GM19397 (cell line): Measurements from ENCODE around the gene PXDN.
"Not testable (repeated sequence)": the region's sequence is repeated elsewhere in the genome, so short reads cannot be mapped to it uniquely, and the experiment has no call there.

Experiments
- ATAC-seq: cut with Tn5 transposase; IDR thresholded peaks from one replicate; pipeline ENCODE4 v1.9.1; 2021; ENCODE audit warnings: mild to moderate bottlenecking, moderate library complexity; ENCODE audit not compliant: unreplicated experiment

The PXDN gene

DNA sequence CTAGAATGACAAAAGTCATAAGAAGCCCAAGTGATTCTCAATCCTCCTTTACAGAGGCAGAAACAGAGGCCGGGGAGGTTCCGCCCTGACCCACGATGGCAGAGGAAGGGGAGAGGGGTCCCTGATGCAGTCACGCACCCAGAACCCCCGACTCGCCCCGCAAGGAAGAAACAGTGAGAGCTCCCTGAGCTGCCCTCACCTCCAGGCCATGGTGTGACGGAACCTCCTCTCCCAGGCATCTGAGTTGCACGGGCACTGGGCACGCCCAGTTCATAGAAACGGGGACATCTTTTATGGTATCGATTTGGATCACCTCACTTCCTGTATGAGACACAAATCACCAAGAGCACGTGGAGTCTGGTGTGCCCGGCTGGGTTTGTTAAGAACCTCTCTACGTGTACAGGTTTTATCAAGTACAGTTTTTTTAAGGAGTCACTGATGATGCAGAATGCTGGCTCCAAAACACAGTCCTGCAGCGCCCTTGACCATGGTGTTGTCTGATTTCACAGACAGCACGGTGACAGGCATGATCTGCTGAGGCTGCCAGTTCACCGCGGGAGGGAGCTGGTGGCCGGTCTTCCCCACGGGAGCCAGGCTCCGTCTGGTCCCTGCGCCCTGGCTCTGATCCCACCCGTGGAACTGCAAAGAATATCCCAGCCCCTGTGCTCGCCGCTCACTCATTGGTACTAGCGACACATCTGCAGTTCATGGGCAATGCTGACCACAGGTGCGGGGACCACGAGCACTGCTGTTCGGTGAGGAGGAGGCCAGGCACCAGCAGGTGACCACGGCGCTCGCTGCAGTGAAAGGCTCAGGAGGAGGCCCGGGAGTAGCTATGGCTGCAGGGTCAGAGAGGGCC is 35.6 kb downstream of the PXDN start:
- ATAC-seq, result no peak

DNA sequence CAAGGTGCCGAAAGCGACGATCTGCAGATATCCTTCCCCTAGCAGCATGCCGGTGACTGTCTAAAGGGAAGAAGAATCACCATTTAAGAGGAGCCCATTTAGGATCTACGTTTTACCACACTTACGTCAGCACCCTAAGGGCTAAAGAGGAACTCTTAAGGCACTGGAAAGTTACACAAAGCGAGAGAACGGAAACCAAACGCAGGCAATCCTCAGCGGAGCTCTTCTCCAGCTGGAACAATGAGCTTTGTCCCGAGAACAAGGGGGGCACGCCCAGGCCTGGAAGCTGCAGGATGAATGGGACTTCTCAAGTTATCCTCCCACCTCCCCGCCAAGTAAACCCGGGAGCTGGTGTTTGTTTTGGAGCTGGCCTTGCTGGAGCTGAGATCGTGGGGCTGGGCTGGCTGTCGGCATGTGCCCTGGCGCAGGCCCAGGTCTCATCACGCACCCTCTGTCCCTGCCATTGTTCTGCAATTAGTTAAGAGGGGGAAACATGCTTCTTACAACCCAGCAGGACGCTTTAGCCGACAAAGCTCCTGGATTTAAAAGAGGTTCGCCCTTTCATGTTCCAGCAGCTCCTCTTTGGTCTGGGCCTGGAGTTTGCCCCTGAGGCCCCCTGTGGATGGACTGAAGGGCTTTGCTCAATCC is 36.4 kb downstream of the PXDN start:
- ATAC-seq, result no peak

DNA sequence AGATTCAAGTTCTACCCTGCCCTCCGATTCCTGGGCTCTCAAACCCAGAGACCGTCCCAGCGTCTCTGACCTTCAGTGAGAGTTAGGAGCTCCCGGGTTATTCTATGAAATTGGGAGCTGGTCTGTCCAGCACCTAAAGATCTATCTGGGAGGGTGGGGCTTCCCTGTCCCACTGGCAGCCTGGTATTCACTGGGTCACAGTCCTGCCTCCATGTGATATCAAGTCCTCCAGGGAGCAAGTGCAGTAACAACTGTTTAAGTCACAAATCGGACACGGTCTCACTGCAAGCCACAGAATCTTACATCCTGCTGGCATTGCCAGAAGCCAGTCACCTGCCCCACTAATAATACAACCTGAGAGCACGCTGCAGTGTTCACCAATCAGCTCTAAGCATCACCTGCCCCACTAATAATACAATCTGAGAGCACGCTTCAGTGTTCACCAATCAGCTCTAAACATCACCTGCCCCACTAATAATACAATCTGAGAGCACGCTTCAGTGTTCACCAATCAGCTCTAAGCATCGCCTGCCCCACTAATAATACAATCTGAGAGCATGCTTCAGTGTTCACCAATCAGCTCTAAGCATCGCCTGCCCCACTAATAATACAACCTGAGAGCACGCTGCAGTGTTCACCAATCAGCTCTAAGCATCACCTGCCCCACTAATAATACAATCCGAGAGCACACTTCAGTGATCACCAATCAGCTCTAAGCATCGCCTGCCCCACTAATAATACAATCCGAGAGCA is 38.0 kb downstream of the PXDN start:
- ATAC-seq, result not testable (repeated sequence)

DNA sequence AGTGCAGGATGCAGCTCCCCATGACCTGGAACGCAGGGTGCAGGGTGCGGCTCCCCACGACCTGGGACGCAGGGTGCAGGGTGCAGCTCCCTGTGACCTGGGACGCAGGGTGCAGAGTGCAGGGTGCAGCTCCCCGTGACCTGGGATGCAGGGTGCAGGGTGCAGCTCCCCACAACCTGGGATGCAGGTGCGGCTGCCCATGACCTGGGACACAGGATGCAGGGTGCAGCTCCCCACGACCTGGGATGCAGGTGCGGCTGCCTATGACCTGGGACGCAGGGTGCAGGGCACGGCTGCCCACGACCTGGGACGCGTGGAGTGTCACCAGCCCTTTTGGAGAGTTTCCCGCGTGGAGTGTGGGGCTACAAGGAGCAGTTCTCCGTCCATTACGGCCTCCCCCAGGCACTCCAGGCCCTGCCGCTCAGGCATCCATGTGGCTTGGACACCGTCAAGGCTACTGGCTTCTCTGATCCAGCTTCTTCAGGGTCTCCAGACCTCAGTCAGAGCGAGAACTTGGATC is 38.7 kb downstream of the PXDN start:
- no peak for ATAC-seq

DNA sequence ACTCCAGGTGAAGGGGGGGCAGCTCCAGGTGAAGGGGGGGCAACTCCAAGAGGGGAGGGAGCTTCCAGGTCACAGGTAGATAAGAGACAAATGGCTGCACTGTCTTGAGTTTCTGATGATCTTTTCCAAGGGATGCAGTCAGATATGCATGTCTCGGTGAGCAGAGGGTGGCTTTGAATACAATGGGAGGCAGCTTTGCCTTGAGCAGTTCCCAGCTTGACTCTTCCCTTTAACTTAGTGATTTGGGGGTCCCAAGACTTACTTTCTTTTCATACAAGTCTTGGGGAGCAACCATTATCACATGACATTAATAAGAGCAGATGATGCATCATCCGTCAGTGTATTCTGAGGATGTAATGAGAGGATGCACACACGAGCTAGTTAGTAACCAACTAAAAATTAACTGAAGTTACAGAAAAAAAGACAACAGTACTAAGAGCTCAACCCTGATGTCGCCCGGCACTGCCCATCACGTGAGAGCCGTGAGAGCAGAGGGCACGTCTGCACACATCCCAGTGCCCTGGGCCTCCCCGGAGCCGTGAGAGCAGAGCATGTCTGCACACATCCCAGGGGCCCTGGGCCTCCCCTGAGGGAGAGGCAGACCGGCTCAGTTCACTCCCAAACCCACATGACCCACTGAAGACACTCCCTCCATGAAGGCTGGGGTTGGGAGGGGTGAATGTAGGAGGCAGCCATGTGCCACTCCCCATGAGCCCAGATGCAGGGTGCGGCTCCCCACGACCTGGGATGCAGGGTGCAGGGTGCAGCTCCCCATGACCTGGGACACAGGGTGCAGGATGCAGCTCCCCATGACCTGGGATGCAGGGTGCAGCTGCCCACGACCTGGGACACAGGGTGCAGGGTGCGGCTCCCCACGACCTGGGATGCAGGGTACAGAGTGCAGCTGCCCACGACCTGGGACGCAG is 39.4 kb downstream of the PXDN start:
- ATAC-seq, result no peak

DNA sequence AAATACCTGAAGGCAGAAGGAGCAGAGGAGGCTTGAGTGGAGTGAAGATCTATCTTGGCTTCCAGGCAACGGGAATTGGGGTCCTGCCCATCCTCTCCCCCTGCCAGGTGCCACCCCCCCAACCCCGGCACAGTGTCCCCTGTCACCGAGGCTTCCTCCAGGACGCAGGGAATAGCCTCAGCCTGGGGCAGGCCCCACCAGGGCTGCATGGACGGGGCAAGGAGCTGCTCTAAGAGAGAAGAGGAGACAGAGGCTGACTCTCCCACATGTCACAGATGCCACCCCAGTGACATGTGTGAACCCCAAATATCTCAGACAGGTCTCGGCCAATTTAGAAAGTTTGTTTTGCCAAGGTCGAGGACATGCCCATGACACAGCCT is 42.1 kb downstream of the PXDN start:
- ATAC-seq, result no peak

DNA sequence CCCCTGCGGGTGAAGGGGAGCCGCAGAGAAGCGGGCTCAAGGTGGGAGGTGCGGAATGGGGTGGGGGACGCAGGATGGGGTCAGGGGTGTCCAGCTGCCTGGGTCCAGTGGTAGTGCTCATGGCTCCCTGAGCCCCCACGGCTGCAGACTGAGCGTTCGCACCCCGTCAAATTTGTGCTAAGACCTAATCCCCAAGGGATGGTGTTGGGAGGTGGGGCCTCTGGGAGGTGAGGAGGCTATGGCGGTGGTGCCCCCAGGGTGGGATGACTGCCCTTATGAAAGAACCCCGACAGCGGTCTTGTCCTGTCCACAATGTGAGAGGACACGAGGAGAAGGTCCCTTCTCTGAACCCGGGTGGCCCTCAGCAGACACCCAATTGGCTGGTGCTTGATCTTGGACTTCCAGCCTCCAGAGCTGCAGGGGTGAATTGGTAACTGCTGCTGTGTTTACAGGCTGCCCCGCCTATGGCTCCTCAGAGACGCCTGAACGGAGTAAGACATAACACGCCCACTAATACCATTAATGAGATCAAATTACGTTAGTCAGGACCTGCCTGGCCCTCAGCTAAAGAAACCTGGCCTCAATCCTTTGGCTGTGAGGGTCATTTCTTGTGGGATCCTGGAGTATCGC is 42.6 kb downstream of the PXDN start:
- no peak for ATAC-seq

DNA sequence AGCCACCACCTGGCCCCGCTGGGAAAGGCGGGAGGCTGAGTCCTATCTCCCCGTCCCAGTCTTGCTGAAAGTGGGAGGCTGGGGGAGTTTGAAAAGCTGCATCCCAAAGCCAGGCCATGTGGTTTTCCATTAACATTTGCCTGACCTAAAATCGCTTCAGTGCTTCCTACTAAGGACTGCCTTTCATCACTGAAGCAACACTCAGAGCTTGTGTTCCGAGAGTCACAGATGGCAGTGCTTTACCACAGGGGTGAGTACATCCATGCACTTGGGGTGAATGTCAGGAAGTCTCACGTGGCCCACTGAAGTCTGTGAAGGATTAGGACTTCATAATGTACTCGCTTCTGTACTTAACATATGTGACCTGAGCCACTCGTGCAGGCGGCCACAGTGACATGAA is 43.3 kb downstream of the PXDN start:
- ATAC-seq, result no peak

DNA sequence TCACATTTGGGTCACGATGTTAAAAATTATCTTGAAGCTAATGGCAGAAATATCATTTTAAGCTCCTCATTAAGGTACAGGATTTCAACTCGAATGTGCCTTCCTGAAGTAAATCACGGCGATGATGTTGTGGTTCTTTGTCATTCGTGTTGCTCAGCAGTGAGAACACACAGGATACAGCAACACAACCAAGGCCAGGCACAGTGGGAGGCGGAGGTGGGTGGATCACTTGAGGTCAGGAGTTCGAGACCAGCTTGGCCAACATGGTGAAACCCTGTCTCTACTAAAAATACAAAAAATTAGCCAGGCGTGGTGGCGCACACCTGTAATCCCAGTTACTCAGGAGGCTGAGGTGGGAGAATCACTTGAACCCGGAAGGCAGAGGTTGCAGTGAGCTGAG is 43.9 kb downstream of the PXDN start:
- not testable (repeated sequence) for ATAC-seq

DNA sequence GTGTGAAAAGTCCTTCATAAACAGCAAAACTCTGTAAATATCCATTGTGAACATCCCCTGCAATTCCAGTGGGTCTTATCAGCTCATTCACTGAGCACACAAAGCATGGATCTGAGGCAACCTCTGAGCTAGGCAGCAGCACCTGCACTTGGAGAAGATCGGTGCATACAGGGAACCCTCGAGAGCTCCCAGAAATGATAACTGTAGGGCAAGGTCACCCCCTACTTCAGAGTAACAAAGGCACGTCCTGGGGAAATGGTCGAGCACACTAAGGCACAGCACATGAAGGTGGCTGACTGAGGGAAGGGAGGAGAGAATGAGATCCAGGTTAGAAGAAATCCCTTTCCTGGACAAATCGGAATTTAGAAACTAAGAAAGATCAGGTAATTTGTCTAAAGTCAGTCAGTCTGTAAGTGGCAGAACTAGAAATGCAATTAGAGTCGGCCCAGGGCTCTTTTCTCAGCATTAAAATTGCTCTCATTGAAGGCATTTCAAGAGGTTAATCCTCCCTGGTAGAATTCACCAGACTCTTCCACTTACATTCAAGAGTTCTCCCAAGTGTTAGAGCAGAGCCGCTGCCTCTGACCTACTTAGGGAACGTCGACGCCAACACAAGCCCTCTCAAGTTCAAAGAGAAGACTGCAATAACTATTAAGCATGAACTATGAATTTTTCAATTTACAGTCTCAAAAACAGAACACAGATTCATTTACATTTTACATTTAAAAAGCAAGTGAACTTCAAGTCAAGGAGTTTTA is 45.9 kb downstream of the PXDN start:
- ATAC-seq, result no peak

DNA sequence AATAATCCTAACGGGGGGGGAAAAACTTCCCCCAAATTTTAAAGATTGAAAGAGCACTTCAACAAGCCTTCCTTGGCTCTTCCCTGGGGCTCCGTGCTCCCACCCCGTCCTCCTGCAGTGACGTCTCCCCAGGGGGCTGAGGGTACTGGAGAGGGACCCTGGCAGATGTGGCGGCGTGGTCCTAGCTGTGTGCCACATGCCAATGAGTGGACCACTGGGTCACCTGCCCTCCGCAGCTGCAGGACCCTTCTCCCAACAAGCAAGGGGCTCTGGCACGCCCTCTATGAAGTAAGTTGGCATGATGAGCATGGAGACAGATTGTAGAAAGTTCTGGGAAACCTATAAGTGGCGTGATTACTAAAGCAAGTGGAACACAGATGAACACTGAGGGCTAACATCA is 46.7 kb downstream of the PXDN start:
- no peak for ATAC-seq

DNA sequence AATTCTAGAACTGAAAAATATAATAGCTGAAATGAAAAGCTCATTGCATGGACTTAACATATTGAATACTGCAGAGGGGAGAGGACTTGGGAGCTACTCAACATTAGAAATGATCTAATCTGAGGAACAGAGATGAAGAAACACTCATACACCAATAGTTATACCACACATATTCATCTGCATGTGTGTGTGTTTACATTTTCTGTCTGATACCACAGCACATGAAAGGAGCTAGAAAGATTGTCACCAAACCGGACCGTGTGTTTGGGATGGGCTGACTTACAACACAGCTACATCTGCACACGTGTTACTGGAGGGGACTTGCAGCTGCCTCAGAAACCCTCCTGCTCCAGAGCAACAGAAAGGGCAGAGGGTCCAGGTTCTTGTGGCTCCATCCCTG is 47.8 kb downstream of the PXDN start:
- no peak for ATAC-seq

DNA sequence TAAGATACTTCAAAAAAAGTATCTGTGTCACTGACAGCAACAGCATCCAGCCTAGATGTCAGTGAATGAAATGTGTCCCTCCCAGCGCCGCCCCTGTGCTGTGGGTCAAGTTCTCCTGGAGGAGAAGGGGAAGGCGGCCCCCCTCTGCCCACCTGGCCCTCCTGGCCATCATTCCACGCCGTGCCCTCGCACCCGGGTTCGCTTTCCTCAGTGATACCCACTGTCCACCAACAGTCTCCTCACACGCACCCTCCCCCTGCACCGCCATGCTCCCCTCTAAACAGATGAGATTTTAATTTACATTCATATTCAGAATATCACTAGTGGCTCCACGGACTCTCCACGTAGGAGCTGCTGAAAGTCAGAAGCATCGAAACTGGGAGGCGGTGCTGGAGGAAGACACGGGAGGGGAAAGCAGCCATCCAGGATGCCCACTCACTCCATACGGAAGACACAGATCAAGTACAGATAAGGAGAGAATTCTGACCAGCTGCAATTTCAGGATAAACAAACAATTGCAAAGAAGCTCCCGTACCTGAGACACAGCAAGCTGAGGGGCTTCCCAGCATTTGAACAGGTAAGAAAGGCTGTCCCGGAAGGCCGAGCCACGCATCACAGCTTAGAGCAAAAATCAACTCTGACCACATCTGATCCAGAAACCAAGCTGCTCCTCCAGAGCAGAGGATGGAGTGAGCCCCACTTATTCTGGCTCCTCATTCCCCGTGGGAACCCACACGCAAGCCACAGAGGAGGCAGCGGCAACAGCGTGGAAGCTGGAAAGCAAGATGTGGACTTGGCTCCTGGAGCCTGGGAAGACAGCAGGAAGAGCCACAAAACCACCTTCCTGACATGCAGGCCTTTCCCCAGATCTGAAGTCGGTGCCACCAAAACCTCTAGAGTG is 49.7 kb downstream of the PXDN start:
- ATAC-seq, result no peak

DNA sequence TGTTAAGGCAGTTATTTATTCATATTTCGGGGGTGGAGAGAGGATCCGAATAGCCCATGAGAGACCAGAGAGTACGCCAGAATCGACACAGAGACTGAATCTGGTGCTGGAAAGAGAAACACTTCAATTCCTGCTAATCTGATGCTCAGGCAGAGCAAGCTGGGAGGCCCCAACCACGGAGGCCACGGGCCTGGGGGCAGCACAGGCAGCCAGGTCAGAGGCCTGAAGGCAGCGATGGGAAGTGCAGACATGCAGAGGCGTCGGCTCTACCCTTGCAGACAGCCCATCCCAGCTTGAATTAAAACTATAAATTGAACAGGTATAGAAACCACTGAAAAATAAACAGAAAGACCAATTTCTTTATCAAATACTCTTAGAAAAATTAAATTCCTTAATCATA is 50.6 kb downstream of the PXDN start:
- ATAC-seq, result no peak

DNA sequence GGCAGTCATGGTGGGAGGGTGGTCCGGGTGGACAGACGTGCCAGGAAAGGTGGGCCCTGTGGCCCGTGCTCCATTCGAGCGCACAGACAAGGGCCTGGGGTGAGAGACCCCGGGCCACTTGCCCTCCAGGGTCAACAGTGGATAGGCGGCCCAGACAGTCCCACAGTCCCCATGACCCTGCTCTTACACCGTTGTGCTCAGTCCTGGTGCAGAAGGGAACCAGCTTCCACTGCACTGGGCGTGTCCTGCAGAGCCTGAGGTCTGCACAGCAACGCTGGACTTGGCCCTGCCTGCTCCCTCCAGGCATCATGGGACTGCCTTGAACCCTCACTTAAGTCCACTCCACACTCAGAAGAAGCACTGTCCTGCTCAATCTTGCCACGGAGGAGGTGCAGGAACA is 52.0 kb downstream of the PXDN start:
- ATAC-seq, result no peak

DNA sequence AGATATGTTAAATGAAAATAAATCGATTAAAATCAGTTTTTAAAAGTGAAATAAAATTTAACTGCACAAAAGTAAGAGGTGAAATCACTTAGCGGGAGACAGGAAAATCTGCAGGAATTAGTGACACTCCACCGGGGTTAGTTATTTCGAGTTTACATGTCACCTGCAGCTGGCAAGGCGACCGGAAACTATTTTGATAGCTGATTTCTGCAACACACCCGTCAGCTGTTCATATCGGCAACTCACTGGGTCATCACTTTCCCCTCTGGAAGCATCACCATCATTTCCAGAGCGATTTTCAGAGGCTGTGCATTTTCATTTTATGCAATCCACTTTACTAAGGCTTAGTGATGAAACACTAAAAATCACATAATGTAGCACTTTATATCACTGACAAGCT is 52.9 kb downstream of the PXDN start:
- no peak for ATAC-seq

DNA sequence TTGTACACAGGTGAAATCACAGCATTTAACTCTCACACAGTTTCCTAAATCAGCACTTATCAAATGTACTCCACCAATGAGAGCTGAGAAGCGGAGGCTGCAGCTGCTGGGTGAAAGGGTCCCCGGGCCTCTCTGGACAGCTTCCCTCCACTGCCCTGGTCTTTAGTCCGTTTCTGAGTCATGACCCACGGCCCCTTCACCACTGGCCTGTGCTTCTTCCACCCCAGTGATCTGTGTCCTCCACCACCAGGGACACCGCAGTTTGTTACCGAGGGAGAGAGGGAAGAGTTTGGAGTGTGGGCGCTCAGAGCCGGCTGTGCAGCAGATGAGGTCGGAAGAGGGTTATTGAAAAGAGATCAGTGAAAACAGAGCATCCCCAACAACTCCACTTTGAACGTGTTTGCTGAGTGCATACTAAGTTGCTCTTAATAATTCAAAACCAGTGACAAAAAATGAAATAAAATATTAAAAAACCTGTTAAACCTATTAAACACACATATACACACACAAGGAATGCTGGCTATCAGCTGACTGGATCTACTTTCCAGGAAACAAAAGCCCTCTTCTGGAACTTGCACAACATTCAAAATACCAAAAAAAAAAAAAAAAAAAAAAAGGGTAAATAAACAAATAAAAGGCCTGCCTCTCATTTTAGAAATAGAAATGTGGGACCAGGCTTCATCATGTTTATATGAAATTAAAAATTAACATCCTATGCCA is 54.1 kb downstream of the PXDN start:
- ATAC-seq, result no peak

DNA sequence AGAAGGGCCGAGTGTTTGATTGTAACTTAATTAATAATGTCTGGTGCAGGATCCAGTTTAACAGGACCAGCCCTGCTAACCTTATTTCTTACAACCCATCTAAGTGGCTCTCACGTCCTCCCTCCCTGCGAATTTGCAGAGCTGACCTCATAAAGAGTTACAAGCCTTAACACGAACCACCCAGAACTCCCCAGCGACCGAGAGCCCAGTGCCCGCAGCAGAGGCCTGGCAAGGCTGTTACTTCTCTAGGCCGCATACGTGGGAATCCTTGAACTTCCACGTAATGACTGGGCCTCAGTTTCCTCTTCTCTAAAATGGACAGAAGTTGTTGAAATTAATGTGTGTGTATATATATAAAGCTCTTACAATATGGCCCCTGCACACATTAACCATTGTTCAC is 55.5 kb downstream of the PXDN start:
- no peak for ATAC-seq
